Neuronal stem cell (in vitro differentiated cells): ENCODE results near the gene KIFC3.

Experiments used
- DNase-seq: peaks from one replicate; pipeline ENCODE4 v3.0.0-alpha.2; 2013; ENCODE audit warnings: low spot score
- H2AFZ ChIP-seq: one replicate; pipeline ENCODE4 v1.6.1; 2013; ENCODE audit warnings: mild to moderate bottlenecking, low read length, inconsistent platforms
- H2AK5ac ChIP-seq: 2 replicates; pipeline ENCODE4 v1.6.1; 2013; ENCODE audit warnings: low read depth, mild to moderate bottlenecking, inconsistent platforms, low read length, moderate library complexity, mixed read lengths
- H2BK120ac ChIP-seq: 2 replicates; pipeline ENCODE4 v1.6.1; 2013; ENCODE audit warnings: low read depth, mild to moderate bottlenecking, inconsistent platforms, low read length, moderate library complexity, mixed read lengths
- H2BK12ac ChIP-seq: one replicate; pipeline ENCODE4 v1.6.1; 2013; ENCODE audit warnings: low read length, inconsistent platforms
- H2BK15ac ChIP-seq: 2 replicates; pipeline ENCODE4 v1.6.1; 2013; ENCODE audit warnings: mild to moderate bottlenecking, low read length, inconsistent platforms, mixed read lengths
- H2BK5ac ChIP-seq: one replicate; pipeline ENCODE4 v1.6.1; 2013; ENCODE audit warnings: inconsistent platforms, mild to moderate bottlenecking, low read length, moderate library complexity
- H3K14ac ChIP-seq: one replicate; pipeline ENCODE4 v1.6.1; 2013; ENCODE audit warnings: low read length, inconsistent platforms
- H3K18ac ChIP-seq: 2 replicates; pipeline ENCODE4 v1.6.1; 2013; ENCODE audit warnings: low read length, inconsistent platforms
- H3K23ac ChIP-seq: 2 replicates; pipeline ENCODE4 v1.6.1; 2013; ENCODE audit warnings: low read depth, mild to moderate bottlenecking, mixed read lengths, low read length, inconsistent platforms; ENCODE audit not compliant: poor library complexity
- H3K27ac ChIP-seq: replicated peaks from 3 replicates; pipeline ENCODE4 v1.5.1; 2013; ENCODE audit warnings: low read length, inconsistent platforms
- H3K27me3 ChIP-seq, 3 experiments: 2 replicates each; pipeline ENCODE4 v1.6.1; 2013; ENCODE audit warnings: low read length in 3 of 3, mild to moderate bottlenecking in 2 of 3, inconsistent platforms in 1 of 3, low read depth in 1 of 3, mixed read lengths in 1 of 3, moderate library complexity in 1 of 3; ENCODE audit not compliant: control insufficient read depth in 3 of 3, insufficient read depth in 3 of 3
- H3K36me3 ChIP-seq, 2 donors: replicated peaks in 1 of 2; 2 replicates each; pipeline ENCODE4 v1.6.1; 2013; ENCODE audit warnings: low read length in 2 of 2; ENCODE audit not compliant: control insufficient read depth in 2 of 2, insufficient read depth in 2 of 2
- H3K4ac ChIP-seq: 2 replicates; pipeline ENCODE4 v1.6.1; 2013; ENCODE audit warnings: inconsistent platforms, mild to moderate bottlenecking, low read length, moderate library complexity
- H3K4me1 ChIP-seq, 2 donors: 1 replicate in 1 of 2; 2 replicates in 1 of 2; pipeline ENCODE4 v1.6.1; 2013; ENCODE audit warnings: low read length in 2 of 2, low read depth in 1 of 2; ENCODE audit not compliant: control insufficient read depth in 2 of 2, insufficient read depth in 1 of 2
- H3K4me2 ChIP-seq: one replicate; pipeline ENCODE4 v1.6.1; 2013; ENCODE audit warnings: mild to moderate bottlenecking, low read length, inconsistent platforms; ENCODE audit not compliant: insufficient read depth, poor library complexity, severe bottlenecking
- H3K4me3 ChIP-seq, 2 donors: 2 replicates each; pipeline ENCODE4 v1.5.1; 2013; ENCODE audit warnings: low read length in 2 of 2, mild to moderate bottlenecking in 2 of 2, inconsistent platforms in 1 of 2, moderate library complexity in 1 of 2
- H3K79me1 ChIP-seq: one replicate; pipeline ENCODE4 v1.6.1; 2013; ENCODE audit warnings: low read depth, mild to moderate bottlenecking, inconsistent platforms, low read length, moderate library complexity
- H3K9ac ChIP-seq: one replicate; pipeline ENCODE4 v1.6.1; 2013; ENCODE audit warnings: mild to moderate bottlenecking, low read depth, low read length, inconsistent platforms; ENCODE audit not compliant: poor library complexity
- H3K9me3 ChIP-seq, 2 donors: replicated peaks in 1 of 2; 2 replicates each; pipeline versions ENCODE3 to v1.6.1; 2013; ENCODE audit warnings: low read length in 2 of 2, mild to moderate bottlenecking in 2 of 2, inconsistent platforms in 1 of 2, low read depth in 1 of 2, mixed read lengths in 1 of 2, moderate library complexity in 1 of 2; ENCODE audit not compliant: control insufficient read depth in 2 of 2, insufficient read depth in 1 of 2
- H4K8ac ChIP-seq: one replicate; pipeline ENCODE4 v1.6.1; 2013; ENCODE audit warnings: low read depth, mild to moderate bottlenecking, inconsistent platforms, low read length, moderate library complexity
- H4K91ac ChIP-seq: one replicate; pipeline ENCODE4 v1.6.1; 2013; ENCODE audit warnings: low read length, low read depth, mild to moderate bottlenecking, inconsistent platforms; ENCODE audit not compliant: poor library complexity
- WGBS, 2 donors: extraction: QIAGEN DNeasy Blood & Tissue Kit; methylation state at CpG; one replicate each; pipeline ENCODE4 v1.1.7; 2013; ENCODE audit warnings: missing lambda C conversion rate in 2 of 2, mixed read lengths in 1 of 2; ENCODE audit not compliant: insufficient read length in 2 of 2, insufficient replicate concordance in 1 of 2; ENCODE audit errors: extremely low coverage in 2 of 2; 5-methylcytosine and 5-hydroxymethylcytosine counted together

KIFC3 gene

DNA sequence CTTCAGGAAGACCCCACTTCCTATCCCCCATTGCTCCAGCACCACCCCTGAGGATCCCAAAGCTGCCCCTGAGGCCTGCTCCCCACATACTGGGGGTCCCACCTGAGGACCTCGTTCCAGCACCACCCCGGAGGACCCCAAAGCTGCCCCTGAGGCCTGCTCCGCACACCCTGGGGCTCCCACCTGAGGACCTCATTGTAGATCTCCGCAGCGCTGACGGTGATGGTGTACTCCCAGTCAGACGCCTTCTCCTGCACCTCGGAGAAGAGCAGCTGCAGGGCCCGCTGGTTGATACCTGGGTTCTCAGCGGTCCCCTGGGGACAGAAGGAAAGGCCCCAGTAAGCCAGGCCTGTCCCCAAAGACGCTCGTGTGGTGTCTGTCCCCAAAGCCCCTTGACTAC is 40.3 kb downstream of the KIFC3 start:
- Histone ChIP-seq H3K27me3 (no peaks in the 10 kb centered on the region), H3K9me3 (no peaks in the 10 kb centered on the region), H2BK120ac (peak overlapping the region; percentile 7), H3K4me1 (peaks cover 3 to 8% of the 10 kb centered on the region in 2 donors), H3K14ac (no peak overlapping the region), H2BK12ac (no peak overlapping the region), H3K4ac (no peak overlapping the region), H3K27ac (no peak overlapping the region), H3K23ac (no peak overlapping the region), H3K4me2 (no peak overlapping the region), H2BK5ac (no peak overlapping the region), H4K8ac (no peak overlapping the region), H2AFZ (no peak overlapping the region), H4K91ac (no peak overlapping the region), H3K18ac (peak overlapping the region; percentile 50), H3K4me3 (no peak overlapping the region), H3K9ac (no peak overlapping the region), H3K36me3 (peaks cover 2 to 21% of the 10 kb centered on the region in 2 donors), H3K79me1 (no peaks in the 10 kb centered on the region), H2AK5ac (peak overlapping the region; percentile 48), H2BK15ac (no peak overlapping the region)
- DNase-seq = no peak
- no CpG with 5 or more reads among the region's 12 CpGs for WGBS, 2 donors

DNA sequence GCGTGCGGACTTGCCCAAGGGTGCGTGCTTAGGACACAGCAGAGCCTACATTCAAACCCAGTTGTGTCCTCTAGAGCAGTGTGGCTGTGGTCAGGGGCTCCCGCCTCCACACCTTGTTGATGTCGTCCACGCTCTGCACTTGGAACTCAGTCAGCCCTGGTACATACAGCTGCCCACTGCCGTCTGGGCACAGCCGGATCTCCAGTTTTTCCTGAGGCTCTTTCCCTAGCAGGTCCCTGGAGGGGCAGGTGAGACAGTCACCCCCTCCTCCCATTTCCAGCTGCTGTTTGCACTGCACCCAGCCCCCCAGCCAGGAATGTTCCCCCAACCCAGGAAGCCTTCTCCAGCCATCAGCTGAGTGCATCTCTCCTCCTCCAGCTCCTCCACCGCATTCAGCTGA is 41.0 kb downstream of the KIFC3 start:
- no peak overlapping the region for H3K9ac ChIP-seq
- H3K4me2 ChIP-seq = no peak overlapping the region
- H3K4me1 ChIP-seq = peaks cover 3 to 8% of the 10 kb centered on the region in 2 donors
- H2BK15ac ChIP-seq = no peak overlapping the region
- H3K23ac ChIP-seq = peak overlapping the region; percentile 90
- H2AFZ ChIP-seq = no peak overlapping the region
- H3K9me3 ChIP-seq = no peaks in the 10 kb centered on the region
- H2BK5ac ChIP-seq = no peak overlapping the region
- no peak overlapping the region for H2BK12ac ChIP-seq
- peaks cover 2% of the 10 kb centered on the region for H3K79me1 ChIP-seq
- peak overlapping the region; percentile 48 for H2AK5ac ChIP-seq
- H2BK120ac ChIP-seq = peak overlapping the region; percentile 7
- no peak for DNase-seq
- H3K18ac ChIP-seq = peak overlapping the region; percentile 15
- no peak overlapping the region for H3K4me3 ChIP-seq
- no peak overlapping the region for H3K14ac ChIP-seq
- H3K4ac ChIP-seq = no peak overlapping the region
- H3K27ac ChIP-seq = no peak overlapping the region
- H4K91ac ChIP-seq = no peak overlapping the region
- no peaks in the 10 kb centered on the region for H3K27me3 ChIP-seq
- WGBS, 2 donors = no CpG with 5 or more reads among the region's 9 CpGs
- no peak overlapping the region for H4K8ac ChIP-seq
- H3K36me3 ChIP-seq = peaks cover 6 to 28% of the 10 kb centered on the region in 2 donors

GRCh38 chr16:57760357-57761160 is 41.7 kb downstream of the KIFC3 start:
- no peak overlapping the region for H2BK15ac ChIP-seq
- peaks cover 3 to 8% of the 10 kb centered on the region in 2 donors for H3K4me1 ChIP-seq
- DNase-seq = no peak
- no peak overlapping the region for H2BK12ac ChIP-seq
- no peak overlapping the region for H4K91ac ChIP-seq
- H3K14ac ChIP-seq = peak overlapping the region; percentile 25
- H3K9ac ChIP-seq = peak overlapping the region; percentile 61
- H3K36me3 ChIP-seq = peaks cover 12 to 35% of the 10 kb centered on the region in 2 donors
- H3K4me3 ChIP-seq = no peak overlapping the region
- H3K9me3 ChIP-seq = no peaks in the 10 kb centered on the region
- H3K4ac ChIP-seq = no peak overlapping the region
- H2BK120ac ChIP-seq = no peak overlapping the region
- no peaks in the 10 kb centered on the region for H3K27me3 ChIP-seq
- peak overlapping the region; percentile 90 for H3K23ac ChIP-seq
- H3K79me1 ChIP-seq = peaks cover 2% of the 10 kb centered on the region
- peak overlapping the region; percentile 7 for H2BK5ac ChIP-seq
- H2AK5ac ChIP-seq = peak overlapping the region; percentile 30
- no peak overlapping the region for H2AFZ ChIP-seq
- H3K18ac ChIP-seq = peak overlapping the region; percentile 40
- H4K8ac ChIP-seq = no peak overlapping the region
- no peak overlapping the region for H3K4me2 ChIP-seq
- no CpG with 5 or more reads among the region's 40 CpGs for WGBS, 2 donors
- H3K27ac ChIP-seq = no peak overlapping the region

DNA sequence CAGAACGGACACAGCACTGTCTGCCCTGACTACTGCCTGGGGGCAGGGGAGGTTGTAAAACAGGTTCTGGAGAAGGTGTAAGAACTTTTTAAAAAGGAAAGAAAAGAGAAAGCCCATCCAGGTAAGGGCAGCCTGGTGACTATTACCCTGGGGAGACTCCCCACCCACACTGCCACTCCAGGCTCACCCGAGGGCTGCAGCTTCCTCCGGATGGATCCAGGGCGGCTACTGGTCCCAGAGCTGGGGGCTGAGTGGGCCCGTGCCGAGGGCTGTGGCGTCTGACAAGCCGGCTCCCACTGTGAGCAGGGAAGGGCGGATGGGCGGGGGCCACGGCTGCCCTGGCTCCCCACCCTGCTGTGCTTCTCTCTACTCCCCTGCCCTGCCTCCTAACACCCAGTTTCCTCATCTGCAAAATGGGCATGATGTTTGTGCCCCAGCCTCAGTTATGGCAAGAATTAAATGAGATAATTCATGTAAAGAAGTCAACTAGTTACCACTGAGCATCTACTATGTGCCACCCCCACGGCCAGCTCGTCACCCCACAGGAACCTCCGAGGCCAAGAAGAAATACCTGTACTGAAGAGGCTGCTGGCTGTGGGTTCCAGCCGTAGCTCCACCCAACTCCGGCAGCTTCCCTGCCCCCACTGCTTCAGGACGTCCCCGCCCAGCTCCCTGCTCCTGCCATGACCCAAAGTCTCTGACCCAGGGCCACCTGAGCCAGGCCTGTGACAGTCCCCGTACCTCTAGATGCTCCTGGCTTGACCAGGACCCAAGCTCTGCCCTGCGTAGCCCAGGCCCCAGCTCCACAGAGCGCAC is 42.5 kb downstream of the KIFC3 start:
- H3K4me3 ChIP-seq = no peak overlapping the region
- H3K9ac ChIP-seq = no peak overlapping the region
- H2BK12ac ChIP-seq = no peak overlapping the region
- H3K36me3 ChIP-seq = peaks cover 17 to 43% of the 10 kb centered on the region in 2 donors
- peaks cover 2% of the 10 kb centered on the region for H3K79me1 ChIP-seq
- H3K4me2 ChIP-seq = no peak overlapping the region
- no peak overlapping the region for H2BK120ac ChIP-seq
- no peaks in the 10 kb centered on the region for H3K9me3 ChIP-seq
- no peak for DNase-seq
- peaks cover 3 to 8% of the 10 kb centered on the region in 2 donors for H3K4me1 ChIP-seq
- H3K27ac ChIP-seq = no peak overlapping the region
- no peak overlapping the region for H2AFZ ChIP-seq
- peak overlapping the region; percentile 7 for H2BK5ac ChIP-seq
- no peak overlapping the region for H4K91ac ChIP-seq
- no peak overlapping the region for H3K23ac ChIP-seq
- H4K8ac ChIP-seq = no peak overlapping the region
- no CpG with 5 or more reads among the region's 21 CpGs for WGBS, 2 donors
- H3K4ac ChIP-seq = no peak overlapping the region
- H3K14ac ChIP-seq = no peak overlapping the region
- H3K18ac ChIP-seq = no peak overlapping the region
- no peaks in the 10 kb centered on the region for H3K27me3 ChIP-seq
- H2BK15ac ChIP-seq = no peak overlapping the region
- H2AK5ac ChIP-seq = no peak overlapping the region
